NCI-H345 treated with DMSO at 0.1 percent for 48 hours (cell line): ENCODE results near the gene POU2AF1.

Experiments used
- DNase-seq: peaks from one replicate; lab custom pipeline; 2025; ENCODE audit not compliant: unreplicated experiment; lab: John Stamatoyannopoulos, UW

Gene POU2AF1, protein sequence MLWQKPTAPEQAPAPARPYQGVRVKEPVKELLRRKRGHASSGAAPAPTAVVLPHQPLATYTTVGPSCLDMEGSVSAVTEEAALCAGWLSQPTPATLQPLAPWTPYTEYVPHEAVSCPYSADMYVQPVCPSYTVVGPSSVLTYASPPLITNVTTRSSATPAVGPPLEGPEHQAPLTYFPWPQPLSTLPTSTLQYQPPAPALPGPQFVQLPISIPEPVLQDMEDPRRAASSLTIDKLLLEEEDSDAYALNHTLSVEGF

DNA sequence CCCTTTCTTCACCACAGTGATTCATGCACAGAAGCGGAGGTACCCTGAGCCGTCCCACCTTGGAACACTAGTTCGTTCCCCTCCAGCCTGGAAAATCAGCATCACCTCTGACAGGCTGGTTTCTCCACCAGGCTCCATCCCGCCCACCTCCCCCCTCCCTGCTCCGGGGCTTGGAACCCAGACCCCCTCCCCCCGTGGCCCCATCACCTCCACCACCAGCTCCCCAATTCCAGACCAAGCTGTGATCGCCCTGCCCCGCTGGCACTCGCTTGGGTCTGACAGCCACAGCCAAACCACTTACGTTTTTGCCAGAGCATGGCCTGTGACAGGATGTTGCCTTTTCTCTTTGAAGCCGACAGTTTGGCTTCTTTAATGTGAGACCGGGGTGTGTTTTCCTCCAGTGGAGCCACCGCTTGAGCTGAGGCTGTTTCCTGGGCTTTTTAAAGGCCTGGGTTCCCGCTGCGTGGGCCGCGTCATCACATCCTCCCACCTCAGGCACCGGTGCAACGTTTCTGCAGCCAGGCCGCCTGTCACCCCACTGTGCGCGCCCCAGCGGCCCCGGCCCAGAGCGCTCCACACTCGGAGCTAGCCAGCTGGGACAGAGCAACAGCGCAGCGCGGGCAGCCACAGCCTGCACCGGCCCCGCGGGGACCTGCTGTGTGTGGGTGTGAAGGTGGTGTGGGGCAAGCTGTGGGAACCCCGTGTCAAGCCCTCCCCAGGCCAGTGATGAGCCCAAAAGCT, at the start of gene POU2AF1:
POU2AF1 (minus strand) TSS at position 415 of the 741 bp plus-strand sequence; CDS start at position 317, 98 bp downstream.
- DNase-seq = no peak

DNA sequence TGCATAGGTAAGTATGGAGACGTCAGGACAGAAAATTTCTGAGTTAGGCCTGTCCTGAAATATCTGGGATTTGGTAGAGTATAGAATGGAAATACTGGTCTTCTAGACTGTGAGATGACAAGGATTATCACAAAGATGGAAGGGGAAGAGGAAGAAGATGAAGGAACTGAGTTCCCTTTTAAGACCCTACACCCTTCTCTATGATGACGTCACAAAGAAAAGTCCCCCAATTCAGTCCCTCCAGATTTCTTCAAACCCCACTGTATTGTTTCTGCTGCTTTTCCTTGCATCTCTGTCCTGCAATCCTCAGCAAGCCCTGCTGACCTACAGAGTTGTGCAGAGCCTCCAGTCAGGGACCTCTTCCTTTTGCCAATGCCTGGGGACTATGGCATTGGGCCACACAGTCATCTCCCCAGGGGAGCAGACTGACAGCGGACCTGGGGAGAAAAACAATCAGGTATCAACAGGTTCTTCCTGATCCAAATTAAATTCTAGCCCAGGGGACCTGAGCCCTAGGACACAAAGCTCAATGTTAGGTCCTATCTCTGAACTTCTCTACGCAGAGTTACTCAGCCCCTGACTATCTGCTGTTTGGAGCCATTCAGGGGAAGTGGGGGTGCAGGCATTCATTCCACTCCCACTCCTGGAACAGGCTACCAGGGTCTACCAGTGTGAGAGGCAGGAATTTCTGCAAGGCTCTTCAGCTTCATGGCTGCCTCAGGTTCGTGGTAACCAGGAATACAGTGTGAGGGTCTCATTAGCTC, 49.2 kb upstream of the POU2AF1 start:
- DNase-seq = no peak

DNA sequence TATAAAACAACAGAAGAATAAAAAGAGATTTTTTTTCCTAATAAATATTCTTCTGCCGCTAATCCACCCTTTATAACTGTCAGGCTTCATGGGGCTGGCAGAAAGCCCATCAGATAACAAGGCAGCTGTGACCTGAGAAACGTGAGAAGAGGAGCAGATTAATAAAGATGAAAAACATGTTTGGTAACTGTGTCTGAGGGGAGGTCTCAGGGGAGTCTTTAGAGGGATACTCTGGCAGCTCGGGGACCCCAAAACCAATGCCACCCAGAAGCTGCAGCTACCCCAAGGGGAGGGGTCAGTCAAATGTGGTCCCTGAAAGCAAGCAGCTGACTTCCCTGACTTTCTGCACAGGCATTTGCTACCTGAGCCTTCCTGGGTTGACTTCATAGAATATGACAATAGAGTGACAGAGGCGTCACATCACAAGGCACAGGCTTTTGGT, 48.4 kb upstream of the POU2AF1 start:
- DNase-seq = peak; percentile 68

DNA sequence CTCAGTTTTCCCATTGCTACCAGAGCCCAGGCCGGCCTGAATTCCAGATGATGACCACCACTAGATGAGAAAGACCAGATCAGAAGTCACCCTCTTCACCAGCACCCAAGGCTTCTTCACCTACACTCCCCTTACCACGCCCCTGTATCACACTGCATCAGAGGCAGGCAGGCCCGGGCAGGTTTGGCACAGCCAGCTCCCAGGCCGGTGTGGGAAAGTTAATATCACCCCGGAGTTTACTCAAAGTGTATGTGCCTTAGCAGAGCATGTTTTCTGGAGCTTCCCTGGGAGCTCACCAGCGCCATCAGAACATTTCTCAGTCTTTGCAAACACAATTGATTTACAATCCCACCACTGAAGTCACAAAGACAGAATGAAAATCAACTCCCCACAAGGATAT, 47.5 kb upstream of the POU2AF1 start:
- peak; percentile 77 for DNase-seq

DNA sequence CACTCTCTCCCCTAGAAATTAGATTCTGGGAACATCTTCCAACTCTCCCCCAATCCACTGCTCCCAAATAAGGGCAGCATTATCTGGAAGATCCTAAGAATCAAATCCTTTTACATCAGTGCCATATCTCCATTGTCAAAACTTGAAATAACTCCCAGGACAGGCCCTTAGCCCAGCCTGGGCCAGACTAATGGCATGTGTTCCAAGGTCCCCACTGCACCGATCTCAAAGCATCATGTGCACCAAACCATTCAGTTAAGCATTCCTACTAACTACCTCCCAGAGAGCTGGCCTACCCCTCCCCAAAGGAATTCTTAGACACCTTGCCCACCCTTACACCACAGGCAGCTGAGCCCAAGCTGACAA, 44.2 kb upstream of the POU2AF1 start:
- no peak for DNase-seq

DNA sequence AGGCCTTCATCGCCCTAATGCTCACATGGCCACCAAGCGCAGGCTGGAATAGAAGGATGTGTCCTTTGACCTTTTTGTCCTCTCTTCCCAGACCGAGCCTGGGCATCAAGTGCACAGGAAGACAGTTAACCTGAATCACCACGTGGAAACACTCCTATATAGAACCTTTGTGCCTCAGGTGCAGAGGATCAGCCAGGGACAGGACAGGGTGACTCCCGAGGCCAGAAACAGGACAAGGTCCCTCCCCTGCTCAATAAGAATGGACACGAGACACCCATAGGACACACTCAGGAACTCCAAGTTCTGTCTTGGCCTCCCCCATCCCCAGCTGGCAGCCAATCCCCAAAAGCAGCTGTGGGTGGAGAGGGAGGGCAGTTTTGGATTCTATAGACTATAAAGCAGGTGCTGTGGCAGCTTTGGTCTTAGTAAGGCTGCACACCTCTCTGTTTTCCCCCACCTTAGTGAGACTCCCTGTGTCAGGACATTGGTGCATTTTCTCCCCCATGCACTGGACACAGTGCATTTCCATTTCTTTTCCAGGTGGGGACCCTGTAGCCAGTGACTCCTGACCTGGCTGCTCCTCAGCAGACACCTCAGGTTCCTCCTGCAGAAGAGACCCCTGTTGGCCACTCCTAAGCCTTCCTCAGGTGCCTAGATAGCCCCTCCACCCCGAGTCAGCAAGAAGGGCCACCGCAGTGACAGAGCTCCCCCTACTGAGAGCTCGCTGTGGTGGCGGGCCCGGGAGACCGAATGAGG, 43.6 kb upstream of the POU2AF1 start:
- peak; percentile 46 for DNase-seq

DNA sequence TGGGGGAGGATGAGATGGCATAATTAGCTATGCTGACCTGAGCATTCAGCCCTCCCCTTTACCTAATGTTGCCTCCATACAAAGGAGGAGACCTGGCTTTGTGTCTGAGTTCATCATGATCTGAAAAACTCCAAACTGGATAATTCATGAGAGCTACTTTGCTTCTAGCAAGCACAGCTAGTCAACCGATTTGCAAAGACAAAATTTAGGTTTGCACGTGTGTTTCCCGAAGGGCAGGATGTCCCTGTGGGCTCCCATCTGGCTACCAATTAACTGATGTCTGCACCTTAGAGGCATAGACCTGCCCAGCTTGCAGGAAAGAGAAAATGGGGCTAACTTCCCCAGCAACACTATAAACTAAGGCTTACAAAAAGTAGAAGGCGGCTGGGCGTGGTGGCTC, 42.2 kb upstream of the POU2AF1 start:
- no peak for DNase-seq

DNA sequence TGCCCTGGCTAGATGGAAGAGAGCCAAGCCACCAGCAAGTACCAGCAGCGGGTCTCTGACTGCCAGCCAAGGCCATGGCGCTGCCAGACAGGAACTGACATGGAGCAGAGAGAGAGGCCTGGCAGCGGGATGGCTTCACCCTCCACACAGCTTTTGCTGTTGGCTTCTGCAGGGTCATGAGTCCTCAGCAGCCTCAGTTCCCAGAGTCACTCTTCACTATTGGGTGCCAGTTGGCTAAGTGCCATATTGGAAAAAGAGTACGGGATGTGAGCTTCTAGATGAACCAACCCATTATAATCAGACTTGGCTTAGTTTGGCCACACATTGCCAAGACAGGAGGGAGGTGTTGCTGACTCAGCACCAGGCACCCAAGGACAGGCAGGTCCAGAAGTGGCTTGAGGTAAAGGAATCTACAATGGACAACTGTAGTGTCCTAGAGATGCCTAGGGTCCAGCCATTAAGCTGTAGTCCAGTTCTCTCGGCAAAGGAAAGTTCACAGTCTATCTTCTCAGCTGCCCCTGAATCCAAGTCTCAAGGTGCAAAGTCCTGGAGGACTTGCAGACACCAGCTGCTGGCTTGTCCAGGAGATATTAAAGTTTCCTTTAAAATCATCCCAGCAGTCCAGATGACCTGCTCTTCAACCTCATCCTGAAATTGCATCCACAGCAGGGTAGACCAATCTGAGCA, 40.7 kb upstream of the POU2AF1 start:
- no peak for DNase-seq

DNA sequence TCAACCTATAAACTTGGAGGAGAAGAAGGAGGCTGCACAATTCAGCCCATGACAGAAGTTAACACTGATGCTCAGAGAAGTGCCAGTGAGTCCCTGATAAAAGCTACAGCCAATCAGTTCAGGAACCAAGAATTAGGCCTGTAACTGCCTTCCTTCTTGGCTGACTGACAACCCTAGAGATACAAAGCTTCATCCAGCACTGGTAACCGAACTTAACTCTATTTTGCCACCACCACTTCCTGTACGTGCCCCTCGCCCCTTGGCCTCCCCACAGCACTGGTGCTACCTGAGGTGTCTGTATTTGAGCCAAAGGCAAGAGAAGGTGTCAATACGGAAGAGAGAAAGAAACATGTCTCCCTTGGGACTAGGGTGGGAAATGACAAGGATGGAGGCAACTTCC, 40.1 kb upstream of the POU2AF1 start:
- no peak for DNase-seq

DNA sequence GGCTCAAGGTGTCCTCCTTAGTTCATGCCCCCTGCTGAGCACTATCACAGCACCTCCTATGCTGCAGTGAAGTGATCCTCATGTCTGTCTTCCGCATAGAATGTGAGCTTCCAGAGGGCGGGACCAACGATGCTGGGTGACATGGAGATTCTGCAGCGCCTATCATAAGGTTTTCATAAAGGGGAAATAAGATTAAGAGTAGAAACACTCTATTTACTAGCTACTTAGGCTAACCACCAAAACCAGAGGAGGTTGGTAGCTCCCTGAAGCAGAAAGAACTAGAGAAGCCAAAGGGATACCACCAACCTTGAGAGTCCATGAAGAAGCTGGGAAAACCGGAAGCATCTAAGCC, 39.3 kb upstream of the POU2AF1 start:
- DNase-seq = no peak

DNA sequence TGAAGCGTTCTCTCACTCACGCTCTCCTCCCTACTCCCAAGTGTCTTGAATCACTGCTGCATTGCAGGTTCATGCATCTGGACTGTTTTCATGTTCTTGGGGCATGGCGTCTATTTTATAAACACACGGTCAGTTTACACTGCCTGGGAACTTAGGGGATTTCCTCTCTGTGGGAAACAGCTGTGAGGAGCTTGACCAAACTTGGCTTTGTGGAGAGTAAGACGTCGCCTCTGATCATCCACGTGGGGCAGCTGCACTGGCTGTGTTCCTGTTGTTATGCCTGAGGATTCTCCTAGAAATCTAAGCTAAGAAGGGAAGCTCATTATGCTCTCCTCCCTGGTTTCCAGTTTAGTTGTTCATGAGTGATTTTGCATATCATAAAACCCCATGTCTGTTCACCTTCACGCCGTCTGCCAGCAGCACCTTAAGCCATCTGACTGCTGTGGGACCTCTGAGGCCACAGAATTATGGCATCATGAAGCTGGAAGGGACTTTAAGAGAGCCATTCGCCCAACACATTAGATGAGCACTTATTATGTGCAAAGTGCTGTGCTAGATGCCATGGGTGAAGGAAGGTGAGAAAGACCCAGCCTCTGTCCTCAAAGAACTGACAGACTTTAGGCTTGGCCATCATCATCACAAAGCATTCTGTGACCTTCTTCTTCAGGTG, 38.8 kb upstream of the POU2AF1 start:
- no peak for DNase-seq

DNA sequence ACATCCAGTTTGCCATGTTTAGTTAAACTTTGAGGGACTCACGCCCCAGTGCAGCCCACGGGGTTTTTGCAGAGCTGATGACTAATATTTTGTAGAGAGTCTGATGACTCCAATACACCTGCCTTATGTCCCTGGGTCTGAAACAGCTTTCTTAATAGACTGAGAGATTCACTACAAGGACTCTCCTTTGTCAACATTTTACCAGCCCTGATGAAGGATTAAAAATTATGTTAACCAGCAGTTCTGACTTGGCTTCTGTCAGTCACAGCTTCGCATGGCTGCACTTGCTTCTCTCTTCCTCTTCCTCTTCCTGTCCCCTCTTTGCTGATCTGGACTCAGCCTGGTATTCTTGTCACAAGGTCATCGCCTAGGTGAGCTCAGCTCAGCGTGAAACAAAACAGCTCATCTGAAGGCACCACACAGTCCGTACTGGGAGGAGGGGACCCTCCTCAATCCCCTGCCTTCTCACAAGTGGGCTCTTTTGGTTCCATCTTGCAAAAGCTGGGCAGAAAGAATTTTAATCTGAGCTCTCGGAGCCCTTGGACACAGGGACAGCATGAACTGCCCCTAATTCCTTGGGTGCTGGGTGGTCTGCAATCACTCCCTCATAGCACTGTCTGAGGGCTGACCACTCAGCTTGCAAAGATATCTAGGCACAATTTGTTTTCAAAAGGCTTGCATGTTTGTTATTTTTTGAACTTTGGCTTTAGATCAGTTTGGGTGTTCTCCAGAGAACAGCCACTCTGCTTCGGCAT, 38.1 kb upstream of the POU2AF1 start:
- DNase-seq = no peak

DNA sequence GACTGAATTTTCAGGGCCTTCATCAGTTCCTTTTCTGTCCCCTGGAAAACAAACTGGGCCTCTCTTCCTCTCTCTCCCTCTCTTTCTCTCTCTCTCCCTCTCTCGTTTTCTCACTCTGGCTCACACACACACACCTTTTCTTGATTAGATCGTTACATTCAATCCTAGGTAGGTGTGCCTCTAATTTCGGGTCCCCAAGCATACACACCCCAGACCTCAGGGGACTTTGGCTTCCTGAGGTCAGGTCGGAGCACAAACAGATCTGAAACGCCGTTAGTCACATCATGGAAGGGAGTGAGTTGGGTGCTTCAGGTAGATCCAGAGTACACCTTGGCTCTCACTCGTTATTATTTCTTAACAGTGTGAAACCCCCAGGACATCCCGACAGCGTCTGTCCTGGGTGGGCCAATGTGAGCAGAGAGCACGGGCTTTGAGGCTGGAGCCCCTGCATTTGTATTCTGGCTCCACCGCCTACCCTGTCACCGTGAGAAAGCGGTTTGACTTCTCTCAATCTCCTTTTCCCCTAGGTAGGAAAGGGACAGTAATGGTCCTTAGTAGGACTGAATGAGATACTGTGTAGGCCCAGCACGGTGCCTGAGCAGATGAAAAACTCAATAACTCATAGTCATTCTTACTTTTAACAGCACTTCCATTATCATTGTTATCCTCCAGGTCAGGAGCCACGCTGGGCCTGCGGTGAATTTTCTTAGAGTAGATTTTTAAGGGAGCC, 37.3 kb upstream of the POU2AF1 start:
- no peak for DNase-seq

DNA sequence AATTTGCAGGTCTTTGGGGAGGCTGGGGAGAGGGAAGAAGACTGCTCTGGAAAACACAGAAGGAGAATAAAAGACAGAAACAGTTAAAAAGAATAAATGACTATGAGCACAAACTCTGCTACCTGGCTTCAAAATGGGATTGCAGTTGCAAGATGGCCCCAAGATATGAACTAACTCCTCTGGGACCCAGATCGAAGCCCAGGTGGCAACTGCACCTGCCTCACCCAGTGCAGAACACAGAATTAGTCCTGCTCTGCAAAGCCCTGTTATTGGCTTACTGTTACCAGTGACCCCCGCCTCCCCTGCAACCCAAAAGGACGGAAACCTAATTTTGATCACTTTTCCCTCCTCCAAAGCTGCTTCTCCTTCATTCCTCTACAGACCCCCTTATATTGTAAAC, 35.9 kb upstream of the POU2AF1 start:
- no peak for DNase-seq

DNA sequence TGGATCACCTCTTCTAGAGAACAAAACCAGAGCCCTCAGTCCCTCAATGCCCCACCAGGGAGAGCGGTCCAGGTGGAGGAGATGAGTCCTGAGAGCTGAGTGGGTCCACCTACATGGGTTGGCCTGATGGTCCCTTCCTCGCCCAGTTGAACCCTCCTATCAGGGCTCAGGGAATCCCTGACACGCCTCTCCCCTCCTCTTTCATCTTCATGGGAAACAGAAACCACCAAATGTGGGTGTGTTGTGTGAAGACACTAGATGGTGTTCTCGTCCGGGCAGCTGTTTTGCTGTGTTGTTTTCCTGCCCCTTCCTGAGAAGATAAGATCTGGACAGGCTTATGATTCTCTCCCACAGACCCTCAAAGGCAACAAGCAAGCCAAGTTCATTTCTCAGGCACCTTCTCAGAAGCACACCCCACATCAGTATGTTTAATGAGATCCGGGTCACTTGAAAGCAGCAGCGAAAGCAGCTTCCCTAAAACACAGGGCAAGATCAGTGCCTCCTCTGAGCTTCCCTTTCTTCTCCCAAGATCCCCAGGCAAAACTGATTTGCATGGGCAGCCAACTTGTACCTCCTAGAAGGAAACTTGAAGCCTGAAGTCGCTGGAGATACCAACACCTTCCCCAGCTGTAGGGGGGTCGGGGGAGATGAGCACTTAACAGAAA, 35.3 kb upstream of the POU2AF1 start:
- DNase-seq = no peak

DNA sequence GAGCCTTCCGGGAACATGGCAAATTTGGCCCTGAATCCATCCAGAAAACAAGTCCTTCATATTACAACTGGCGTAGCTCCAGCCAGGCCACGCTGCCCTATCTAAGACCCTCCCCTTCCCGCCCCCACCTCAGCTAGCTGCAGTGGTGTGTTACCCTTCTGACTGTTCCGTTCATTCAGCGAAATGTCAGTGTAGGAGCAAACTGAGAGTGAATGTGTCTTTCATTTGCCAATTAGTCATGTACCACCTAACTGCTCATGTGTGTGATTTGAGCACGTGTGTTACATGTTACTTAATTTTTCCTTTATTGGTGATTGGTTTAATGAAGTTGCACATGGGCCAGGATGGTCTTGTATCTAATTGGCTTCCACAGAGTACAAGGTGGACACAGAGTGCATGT, 34.8 kb upstream of the POU2AF1 start:
- DNase-seq = no peak

DNA sequence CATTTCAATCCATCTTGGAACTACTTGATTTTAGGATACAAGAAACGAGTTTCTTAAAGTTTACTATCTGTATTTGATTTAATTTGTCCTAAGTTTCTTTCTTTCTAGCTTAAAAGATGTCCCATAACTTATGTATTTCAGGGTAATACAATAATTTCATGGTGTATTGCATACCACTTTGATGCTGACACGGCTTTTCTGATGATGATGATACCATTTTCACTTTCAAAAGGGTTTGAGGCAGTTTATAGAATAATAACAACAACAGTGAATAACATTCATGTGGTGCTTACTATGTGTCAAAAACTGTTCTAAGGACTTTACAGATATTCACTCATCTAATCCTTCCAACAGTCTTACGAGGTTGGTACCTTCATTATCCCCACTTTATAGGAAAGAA, 33.2 kb upstream of the POU2AF1 start:
- DNase-seq = no peak

DNA sequence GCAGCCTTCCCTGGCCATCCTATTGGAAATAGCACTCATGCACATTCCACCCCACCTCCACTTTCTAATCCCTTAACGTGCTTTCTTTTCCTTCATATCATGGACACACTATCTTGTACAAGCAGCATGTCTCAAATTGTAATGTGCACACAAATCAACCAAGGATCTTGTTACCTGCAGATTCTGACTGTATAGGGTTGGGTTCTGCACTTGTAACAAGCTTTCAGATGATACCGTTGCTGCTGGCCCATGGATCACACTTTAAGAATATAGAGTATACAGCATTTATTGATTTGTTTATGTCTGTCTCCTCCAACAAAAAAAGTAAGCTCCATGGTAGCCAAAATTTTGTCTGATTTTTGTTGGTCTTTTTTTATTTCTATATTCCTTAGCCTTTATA, 32.4 kb upstream of the POU2AF1 start:
- no peak for DNase-seq
